ENCODE measurements around the gene TMX4.

- no peak for TF ChIP-seq CTCF (IDR thresholded peaks at IDR 0.05 in 2 of 3, conservative IDR thresholded peaks at IDR 0.05 in 1 of 3; ENCODE audit: borderline replicate concordance in 1 of 3, insufficient read depth in 1 of 3, low read depth in 2 of 3, low read length in 2 of 3)
- TF ChIP-seq EZH2 (IDR thresholded peaks at IDR 0.05): no peak
- TF ChIP-seq YY1 (IDR thresholded peaks at IDR 0.05; ENCODE audit: extremely low read depth, insufficient replicate concordance, low read depth, low read length): no peak
- TF ChIP-seq ATF3 (IDR thresholded peaks at IDR 0.05): no peak
- no peak for TF ChIP-seq POLR2AphosphoS5 (IDR thresholded peaks at IDR 0.05; ENCODE audit: low read depth, low read length)
- no peak for TF ChIP-seq EZH2phosphoT487 (IDR thresholded peaks at IDR 0.05; ENCODE audit: borderline replicate concordance)
- no peak for TF ChIP-seq REST (IDR thresholded peaks at IDR 0.05; ENCODE audit: low read depth)
- TF ChIP-seq JUND (IDR thresholded peaks at IDR 0.05): no peak
Observed at GRCh38 chr20:8005033-8005432, 14.5 kb downstream of the TMX4 start.

All from HCT116 (cell line).